Upper lobe of left lung (tissue), 4 donors: Measurements from ENCODE around the gene KLHL26.

ENCODE experiments used
- POLR2A ChIP-seq, 4 donors: fragments of 450-650 bp; IDR thresholded peaks; one replicate each; pipeline ENCODE4 v1.5.1; 2016 to 2017; ENCODE audit warnings: antibody characterized with exemption in 4 of 4, mild to moderate bottlenecking in 2 of 4
- POLR2AphosphoS5 ChIP-seq, 2 donors: sonication (generic); formaldehyde crosslinking; IDR thresholded peaks; one replicate each; pipeline ENCODE4 v1.5.1; 2017; ENCODE audit warnings: antibody characterized with exemption in 2 of 2
- TF ChIP-seq, protein P1 (sequence below), 6 experiments: fragments of 450-650 bp in 4 of 6; fragments of 200-600 bp in 2 of 6; sonication (generic) in 2 of 6; IDR thresholded peaks; one replicate each; pipeline ENCODE4 v1.5.1; 2016 to 2019; ENCODE audit warnings: antibody characterized with exemption in 6 of 6

GRCh38 chr19:18587962-18588610 is 48.7 kb upstream of the KLHL26 start:
- TF ChIP-seq, protein P1, sequence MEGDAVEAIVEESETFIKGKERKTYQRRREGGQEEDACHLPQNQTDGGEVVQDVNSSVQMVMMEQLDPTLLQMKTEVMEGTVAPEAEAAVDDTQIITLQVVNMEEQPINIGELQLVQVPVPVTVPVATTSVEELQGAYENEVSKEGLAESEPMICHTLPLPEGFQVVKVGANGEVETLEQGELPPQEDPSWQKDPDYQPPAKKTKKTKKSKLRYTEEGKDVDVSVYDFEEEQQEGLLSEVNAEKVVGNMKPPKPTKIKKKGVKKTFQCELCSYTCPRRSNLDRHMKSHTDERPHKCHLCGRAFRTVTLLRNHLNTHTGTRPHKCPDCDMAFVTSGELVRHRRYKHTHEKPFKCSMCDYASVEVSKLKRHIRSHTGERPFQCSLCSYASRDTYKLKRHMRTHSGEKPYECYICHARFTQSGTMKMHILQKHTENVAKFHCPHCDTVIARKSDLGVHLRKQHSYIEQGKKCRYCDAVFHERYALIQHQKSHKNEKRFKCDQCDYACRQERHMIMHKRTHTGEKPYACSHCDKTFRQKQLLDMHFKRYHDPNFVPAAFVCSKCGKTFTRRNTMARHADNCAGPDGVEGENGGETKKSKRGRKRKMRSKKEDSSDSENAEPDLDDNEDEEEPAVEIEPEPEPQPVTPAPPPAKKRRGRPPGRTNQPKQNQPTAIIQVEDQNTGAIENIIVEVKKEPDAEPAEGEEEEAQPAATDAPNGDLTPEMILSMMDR (IDR thresholded peaks at IDR 0.05), result no peak
- TF ChIP-seq POLR2AphosphoS5 (IDR thresholded peaks at IDR 0.05), result no peak
- TF ChIP-seq POLR2A (IDR thresholded peaks at IDR 0.05), result no peak
